GM18511 (cell line): Measurements from ENCODE around the gene DAAM2.

Source experiments
- ATAC-seq: cut with Tn5 transposase; IDR thresholded peaks from one replicate; pipeline ENCODE4 v1.9.1; 2021; ENCODE audit warnings: mild to moderate bottlenecking, moderate library complexity; ENCODE audit not compliant: unreplicated experiment

DAAM2 gene

DNA sequence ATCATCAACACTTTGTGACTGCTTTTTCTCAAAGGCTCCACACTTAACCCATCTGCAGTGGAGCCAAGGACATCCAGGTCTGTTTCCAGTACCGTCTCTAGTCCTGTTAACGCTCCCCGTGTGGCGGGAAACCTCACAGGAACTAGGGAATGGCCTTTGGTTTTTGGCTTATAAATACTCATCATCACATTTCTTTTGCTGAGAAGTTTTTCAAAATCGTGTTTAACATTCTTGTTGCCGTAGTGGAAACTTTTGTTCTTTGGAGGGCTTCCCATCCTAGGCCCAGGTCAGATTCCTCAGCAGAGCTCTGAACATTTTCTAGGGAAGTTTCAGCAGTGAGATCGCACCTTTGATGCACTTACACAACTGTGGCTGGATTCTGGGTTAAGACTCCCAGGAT is 24.6 kb downstream of the DAAM2 start:
- ATAC-seq, result no peak

- ATAC-seq, result no peak
Observed at GRCh38 chr6:39818695-39819094, 26.5 kb downstream of the DAAM2 start.

- ATAC-seq, result no peak
Observed at GRCh38 chr6:39819228-39819627, 27.1 kb downstream of the DAAM2 start.

GRCh38 chr6:39819676-39820075 is 27.5 kb downstream of the DAAM2 start:
- no peak for ATAC-seq

DNA sequence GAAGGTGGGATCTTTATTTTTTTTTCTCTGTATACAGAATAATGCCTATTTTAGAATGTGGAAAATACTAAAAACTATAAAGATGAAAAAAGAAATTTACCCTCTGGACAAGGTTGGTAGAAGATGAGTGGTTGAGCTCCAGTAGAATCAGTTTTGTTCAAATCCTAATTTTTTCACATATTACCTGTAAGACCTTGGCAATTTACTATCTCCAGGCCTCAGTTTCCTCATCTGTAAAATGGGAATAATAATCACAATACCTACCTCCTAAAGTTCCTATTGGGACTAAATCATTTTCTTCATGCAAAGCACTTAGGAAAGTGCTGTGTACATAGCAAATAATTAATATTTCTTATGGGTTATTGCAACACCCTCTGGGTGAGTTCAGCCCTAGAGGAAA is 28.4 kb downstream of the DAAM2 start:
- ATAC-seq, result no peak

DNA sequence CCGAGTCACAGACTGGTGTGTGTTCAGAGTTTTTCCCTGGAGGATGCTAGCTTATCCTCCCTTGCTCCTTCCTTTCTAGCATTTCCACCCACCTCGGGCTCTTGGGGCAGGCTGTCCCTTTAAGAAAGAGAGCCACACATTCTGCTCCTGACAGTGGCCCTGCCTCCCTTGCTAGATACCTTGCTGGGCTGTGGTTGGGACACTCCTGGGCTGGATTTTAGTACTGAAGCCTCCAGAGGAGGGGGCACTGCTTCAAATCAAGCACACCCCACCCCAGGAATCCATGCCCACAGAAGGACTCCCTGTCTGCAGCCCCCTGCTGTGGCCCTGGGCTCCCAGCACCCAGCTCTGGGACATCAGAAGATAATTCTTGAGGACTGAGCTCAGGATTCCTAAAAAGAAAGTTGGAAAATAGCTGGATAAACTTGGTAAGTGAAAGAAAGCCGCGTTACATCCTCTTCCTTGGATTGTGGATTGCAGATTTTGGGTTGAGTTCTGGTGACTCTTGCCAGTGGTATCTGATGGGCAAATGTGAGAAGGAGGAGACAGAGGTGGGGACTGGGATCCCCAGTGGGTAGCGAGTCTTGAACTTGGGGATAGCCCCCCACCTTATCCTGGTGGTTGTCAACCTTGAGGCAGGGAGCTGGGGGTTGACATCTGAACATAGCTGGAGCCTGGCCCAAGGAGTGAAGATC is 29.0 kb downstream of the DAAM2 start:
- no peak for ATAC-seq

DNA sequence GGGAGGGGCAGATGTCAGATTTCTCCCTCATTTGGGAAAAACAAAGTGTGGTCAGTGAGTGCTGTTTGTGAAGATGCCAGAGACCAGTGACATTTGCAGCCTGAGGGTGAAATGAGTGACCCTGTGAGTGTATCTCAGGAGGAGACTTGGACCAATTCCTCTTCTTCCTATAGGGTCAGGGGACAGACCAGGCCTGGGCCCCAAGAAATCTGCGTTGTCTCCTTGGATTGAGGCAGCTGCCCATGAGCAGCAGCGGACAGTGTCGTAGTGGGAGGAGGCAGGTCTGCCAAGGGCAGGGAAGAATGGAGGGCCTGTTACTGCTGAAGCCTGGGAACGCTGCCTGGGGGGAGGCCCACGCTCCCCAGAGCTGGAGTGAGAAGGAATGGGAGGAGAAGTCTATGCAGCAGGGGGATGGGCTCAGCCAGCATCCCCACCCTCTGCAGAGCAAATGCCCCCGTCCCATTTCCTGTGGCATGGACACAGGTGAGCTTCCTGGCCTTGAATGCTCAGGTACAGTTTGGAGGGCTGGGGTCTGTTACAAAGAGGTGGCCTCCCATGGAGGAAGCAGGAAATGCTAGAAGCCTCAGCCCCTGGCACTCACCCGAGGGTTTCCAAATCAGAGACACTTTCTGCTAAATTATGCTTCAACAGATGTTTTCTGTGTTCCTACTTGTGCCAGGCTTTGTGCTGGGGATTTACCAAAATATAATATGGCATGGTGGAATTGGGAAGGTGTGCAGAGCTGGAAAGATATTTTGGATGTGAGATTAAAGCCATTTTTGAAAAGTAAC is 29.8 kb downstream of the DAAM2 start:
- ATAC-seq, result no peak

- no peak for ATAC-seq
Observed at GRCh38 chr6:39822846-39823815, 31.0 kb downstream of the DAAM2 start.

GRCh38 chr6:39824030-39824926 is 32.1 kb downstream of the DAAM2 start:
- ATAC-seq, result no peak

GRCh38 chr6:39829331-39829730 is 37.2 kb downstream of the DAAM2 start:
- no peak for ATAC-seq

- no peak for ATAC-seq
Observed at GRCh38 chr6:39830444-39830843, 38.3 kb downstream of the DAAM2 start.

DNA sequence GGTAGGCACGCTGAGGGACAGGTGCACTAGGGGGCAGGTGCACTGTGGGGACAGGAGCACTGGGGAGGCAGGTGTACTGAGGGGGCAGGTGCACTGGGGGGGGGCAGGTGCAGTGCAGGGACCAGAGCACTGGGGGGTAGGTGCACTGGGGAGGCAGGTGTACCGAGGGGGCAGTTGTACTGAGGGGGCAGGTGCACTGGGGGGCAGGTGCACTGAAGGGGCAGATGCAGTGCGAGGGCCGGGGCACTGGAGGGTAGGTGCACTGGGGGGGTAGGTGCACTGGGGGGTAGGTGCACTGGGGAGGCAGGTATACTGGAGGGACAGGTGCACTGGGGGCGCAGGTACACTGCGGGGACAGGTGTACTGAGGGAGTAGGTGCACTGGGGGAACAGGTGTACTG is 39.5 kb downstream of the DAAM2 start:
- ATAC-seq, result no peak

GRCh38 chr6:39834278-39834677 is 42.1 kb downstream of the DAAM2 start:
- no peak for ATAC-seq

- no peak for ATAC-seq
Observed at GRCh38 chr6:39834866-39835265, 42.7 kb downstream of the DAAM2 start.

GRCh38 chr6:39835821-39836295 is 43.7 kb downstream of the DAAM2 start:
- ATAC-seq, result no peak

- ATAC-seq, result no peak
Observed at GRCh38 chr6:39836606-39837005, 44.4 kb downstream of the DAAM2 start.

GRCh38 chr6:39839445-39839844 is 47.3 kb downstream of the DAAM2 start:
- ATAC-seq, result no peak

DNA sequence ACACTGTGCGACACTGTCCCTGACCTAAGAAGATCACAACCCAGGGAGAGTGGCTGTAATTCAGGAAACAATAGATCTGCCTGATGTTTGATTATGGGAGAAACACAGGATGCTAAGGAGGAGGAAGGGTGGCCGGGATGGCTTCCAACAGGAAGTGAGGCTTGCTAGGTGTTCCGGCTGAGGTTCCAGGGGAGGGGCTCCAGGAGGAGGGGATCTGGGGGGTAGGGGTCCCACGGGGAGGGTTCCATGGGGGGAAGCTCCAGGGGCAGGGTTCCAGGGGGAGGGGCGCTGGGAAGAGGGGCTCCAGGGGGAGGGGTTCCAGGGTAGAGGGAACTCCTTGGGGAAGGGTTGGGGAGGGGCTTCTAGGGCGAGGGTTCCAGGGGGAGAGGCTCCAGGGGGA is 48.6 kb downstream of the DAAM2 start:
- ATAC-seq, result no peak

GRCh38 chr6:39841291-39841690 is 49.1 kb downstream of the DAAM2 start:
- no peak for ATAC-seq

GRCh38 chr6:39841923-39842322 is 49.7 kb downstream of the DAAM2 start:
- no peak for ATAC-seq
